Measurements from ENCODE around the gene RGS7.
"Not testable (repeated sequence)": the region's sequence is repeated elsewhere in the genome, so short reads cannot be mapped to it uniquely, and the experiment has no call there.

The RGS7 gene

GRCh38 chr1:241222813-241223212, 134.2 kb downstream of the RGS7 start:
- in situ Hi-C loops (cut with MboI; ENCODE audit: low pct_unique_long_range_greater_than_20kb, low sequenced_read_pairs); DNase-seq: not testable (repeated sequence)

- in situ Hi-C loops (cut with MboI; ENCODE audit: low pct_unique_long_range_greater_than_20kb, low sequenced_read_pairs), result no loop called here
- no peak for DNase-seq
These were observed 135.7 kb downstream of the RGS7 start for GRCh38 chr1:241221319-241221718.

- DNase-seq; in situ Hi-C loops (cut with MboI; ENCODE audit: low pct_unique_long_range_greater_than_20kb, low sequenced_read_pairs): not testable (repeated sequence)
These were observed 136.1 kb downstream of the RGS7 start for GRCh38 chr1:241220913-241221312.

GRCh38 chr1:241219449-241219848, 137.6 kb downstream of the RGS7 start:
- in situ Hi-C loops (cut with MboI; ENCODE audit: low pct_unique_long_range_greater_than_20kb, low sequenced_read_pairs), result no loop called here
- DNase-seq, result no peak

GRCh38 chr1:241217516-241217915, 139.5 kb downstream of the RGS7 start:
- in situ Hi-C loops (cut with MboI; ENCODE audit: low pct_unique_long_range_greater_than_20kb, low sequenced_read_pairs), result no loop called here
- DNase-seq, result no peak

- in situ Hi-C loops (cut with MboI; ENCODE audit: low pct_unique_long_range_greater_than_20kb, low sequenced_read_pairs), result no loop called here
These were observed 141.3 kb downstream of the RGS7 start for GRCh38 chr1:241215683-241216082.

GRCh38 chr1:241215203-241215602, 141.8 kb downstream of the RGS7 start:
- in situ Hi-C loops (cut with MboI; ENCODE audit: low pct_unique_long_range_greater_than_20kb, low sequenced_read_pairs), result no loop called here
- no peak for DNase-seq

More at GRCh38 chr1:241215683-241216082, 141.3 kb downstream of the RGS7 start:
- DNase-seq, result no peak

- in situ Hi-C loops (cut with MboI; ENCODE audit: low pct_unique_long_range_greater_than_20kb, low sequenced_read_pairs), result no loop called here
- no peak for DNase-seq
These were observed 143.9 kb downstream of the RGS7 start for GRCh38 chr1:241213139-241213538.

GRCh38 chr1:241212628-241213027, 144.4 kb downstream of the RGS7 start:
- in situ Hi-C loops (cut with MboI; ENCODE audit: low pct_unique_long_range_greater_than_20kb, low sequenced_read_pairs), result no loop called here
- no peak for DNase-seq

- in situ Hi-C loops (cut with MboI; ENCODE audit: low pct_unique_long_range_greater_than_20kb, low sequenced_read_pairs), result no loop called here
- no peak for DNase-seq
These were observed 148.1 kb downstream of the RGS7 start for GRCh38 chr1:241208910-241209379.

GRCh38 chr1:241203817-241204216, 153.2 kb downstream of the RGS7 start:
- in situ Hi-C loops (cut with MboI; ENCODE audit: low pct_unique_long_range_greater_than_20kb, low sequenced_read_pairs), result no loop called here
- no peak for DNase-seq

- no peak for DNase-seq
- in situ Hi-C loops (cut with MboI; ENCODE audit: low pct_unique_long_range_greater_than_20kb, low sequenced_read_pairs), result no loop called here
These were observed 154.6 kb downstream of the RGS7 start for GRCh38 chr1:241202401-241202800.

- in situ Hi-C loops (cut with MboI; ENCODE audit: low pct_unique_long_range_greater_than_20kb, low sequenced_read_pairs), result no loop called here
- DNase-seq, result no peak
These were observed 170.3 kb downstream of the RGS7 start for GRCh38 chr1:241186716-241187115.

- no peak for DNase-seq
- in situ Hi-C loops (cut with MboI; ENCODE audit: low pct_unique_long_range_greater_than_20kb, low sequenced_read_pairs), result no loop called here
These were observed 175.0 kb downstream of the RGS7 start for GRCh38 chr1:241181971-241182370.

GRCh38 chr1:241181471-241181870, 175.5 kb downstream of the RGS7 start:
- no peak for DNase-seq
- in situ Hi-C loops (cut with MboI; ENCODE audit: low pct_unique_long_range_greater_than_20kb, low sequenced_read_pairs), result no loop called here

- no peak for DNase-seq
These were observed 176.4 kb downstream of the RGS7 start for GRCh38 chr1:241180569-241180968.

GRCh38 chr1:241177660-241178059, 179.3 kb downstream of the RGS7 start:
- in situ Hi-C loops (cut with MboI; ENCODE audit: low pct_unique_long_range_greater_than_20kb, low sequenced_read_pairs), result no loop called here
- DNase-seq, result no peak

More at GRCh38 chr1:241180569-241180968, 176.4 kb downstream of the RGS7 start:
- in situ Hi-C loops (cut with MboI; ENCODE audit: low pct_unique_long_range_greater_than_20kb, low sequenced_read_pairs), result no loop called here

- in situ Hi-C loops (cut with MboI; ENCODE audit: low pct_unique_long_range_greater_than_20kb, low sequenced_read_pairs), result no loop called here
- DNase-seq, result no peak
These were observed 184.5 kb downstream of the RGS7 start for GRCh38 chr1:241172486-241172885.

GRCh38 chr1:241171991-241172390, 185.0 kb downstream of the RGS7 start:
- in situ Hi-C loops (cut with MboI; ENCODE audit: low pct_unique_long_range_greater_than_20kb, low sequenced_read_pairs), result no loop called here

GRCh38 chr1:241167121-241167630, 189.8 kb downstream of the RGS7 start:
- in situ Hi-C loops (cut with MboI; ENCODE audit: low pct_unique_long_range_greater_than_20kb, low sequenced_read_pairs), result no loop called here
- no peak for DNase-seq

More at GRCh38 chr1:241171991-241172390, 185.0 kb downstream of the RGS7 start:
- no peak for DNase-seq

GRCh38 chr1:241166625-241167024, 190.4 kb downstream of the RGS7 start:
- DNase-seq, result no peak
- in situ Hi-C loops (cut with MboI; ENCODE audit: low pct_unique_long_range_greater_than_20kb, low sequenced_read_pairs), result no loop called here
